HepG2 (cell line): ENCODE data around the gene MYORG. TPM values are rescaled to one million over a fixed set of nuclear protein-coding genes. Genes with fewer than 3 reads are reported as not detected.

Source experiments
- CBX1 ChIP-seq: IDR thresholded peaks from one replicate; pipeline ENCODE4 v1.6.1; 2016; ENCODE audit warnings: antibody characterized with exemption, low read depth
- ELK4 ChIP-seq: sonication (generic); formaldehyde crosslinking; IDR thresholded peaks from 2 replicates; pipeline ENCODE4 v1.9.0; 2021; ENCODE audit warnings: missing genetic modification reagents, borderline replicate concordance
- KLF11 ChIP-seq: IDR thresholded peaks from 2 replicates; pipeline ENCODE4 v1.6.1; 2016; ENCODE audit warnings: missing compliant biosample characterization
- MBD4 ChIP-seq: IDR thresholded peaks from 2 replicates; pipeline ENCODE4 v1.6.1; 2012; ENCODE audit warnings: low read length, inconsistent platforms, borderline replicate concordance
- MLLT10 ChIP-seq: sonication (generic); formaldehyde crosslinking; IDR thresholded peaks from 2 replicates; pipeline ENCODE4 v1.4.0; 2020; ENCODE audit warnings: missing genetic modification reagents
- NCOA5 ChIP-seq: sonication (generic); formaldehyde crosslinking; IDR thresholded peaks from 2 replicates; pipeline ENCODE4 v1.4.0; 2020; ENCODE audit warnings: missing genetic modification reagents
- NFE2L2 ChIP-seq: fragments of 150-350 bp; IDR thresholded peaks from 2 replicates; pipeline ENCODE4 v1.6.1; 2014; ENCODE audit warnings: low read length
- NFIC ChIP-seq: IDR thresholded peaks from 2 replicates; pipeline ENCODE4 v1.6.1; 2012; ENCODE audit warnings: mild to moderate bottlenecking, low read length, inconsistent platforms
- NR2F1 ChIP-seq, 2 experiments: fragments of 450-650 bp in 1 of 2; formaldehyde crosslinking in 1 of 2; IDR thresholded peaks; 2 replicates each; pipeline versions ENCODE4 v1.5.0 to v1.6.1; 2016 to 2020; ENCODE audit warnings: mild to moderate bottlenecking in 1 of 2, missing compliant biosample characterization in 1 of 2, missing genetic modification reagents in 1 of 2, moderate library complexity in 1 of 2
- PREB ChIP-seq: sonication (generic); formaldehyde crosslinking; IDR thresholded peaks from 2 replicates; pipeline ENCODE4 v1.4.0; 2020; ENCODE audit warnings: missing genetic modification reagents
- SALL1 ChIP-seq: sonication (generic); formaldehyde crosslinking; IDR thresholded peaks from 2 replicates; pipeline ENCODE4 v1.8.0; 2022; ENCODE audit warnings: mild to moderate bottlenecking, missing genetic modification reagents
- SNAPC2 ChIP-seq: sonication (generic); formaldehyde crosslinking; IDR thresholded peaks from 2 replicates; pipeline ENCODE4 v1.8.1; 2022; ENCODE audit warnings: mild to moderate bottlenecking, missing genetic modification reagents
- ZNF503 ChIP-seq: sonication (generic); formaldehyde crosslinking; IDR thresholded peaks from 2 replicates; pipeline ENCODE4 v1.4.0; 2020; ENCODE audit warnings: missing genetic modification reagents
- ZNF549 ChIP-seq: sonication (generic); formaldehyde crosslinking; IDR thresholded peaks from 2 replicates; pipeline ENCODE4 v1.5.0; 2020; ENCODE audit warnings: missing genetic modification reagents
- ZNF589 ChIP-seq: sonication (generic); formaldehyde crosslinking; conservative IDR thresholded peaks from 2 replicates; pipeline ENCODE4 v1.8.0; 2022; ENCODE audit warnings: mild to moderate bottlenecking, moderate library complexity, missing genetic modification reagents
- ZNF605 ChIP-seq: sonication (generic); formaldehyde crosslinking; IDR thresholded peaks from 2 replicates; pipeline ENCODE4 v1.8.0; 2022; ENCODE audit warnings: mild to moderate bottlenecking, missing genetic modification reagents
- ZNF746 ChIP-seq: sonication (generic); formaldehyde crosslinking; IDR thresholded peaks from 2 replicates; pipeline ENCODE4 v1.8.0; 2022; ENCODE audit warnings: mild to moderate bottlenecking, missing genetic modification reagents
- ZNF883 ChIP-seq: sonication (generic); formaldehyde crosslinking; IDR thresholded peaks from 2 replicates; pipeline ENCODE4 v1.5.1; 2020; ENCODE audit warnings: mild to moderate bottlenecking, missing genetic modification reagents; ENCODE audit errors: not compliant biosample characterization
- ZNF891 ChIP-seq: sonication (generic); formaldehyde crosslinking; IDR thresholded peaks from 2 replicates; pipeline ENCODE4 v1.5.0; 2020; ENCODE audit warnings: mild to moderate bottlenecking, missing genetic modification reagents
- ZSCAN22 ChIP-seq: sonication (generic); formaldehyde crosslinking; IDR thresholded peaks from 2 replicates; pipeline ENCODE4 v1.4.0; 2020; ENCODE audit warnings: mild to moderate bottlenecking, missing genetic modification reagents
- polyA plus RNA-seq, 8 experiments: library from polyadenylated mRNA; depleted of rRNA in 3 of 8; stranded (reverse) in 7 of 8; unstranded in 1 of 8; fragments of >200 nt; fragmentation: Illumina TruSeq in 4 of 8; extraction: Trizol in 4 of 8; gene quantifications; 2 replicates each; pipeline versions ENCODE4 v1.2.1 to v1.2.3, GENCODE V29; 2011 to 2016; ENCODE audit warnings: low read depth in 4 of 8, missing spikeins in 1 of 8, mixed read lengths in 1 of 8; ENCODE audit not compliant: insufficient read depth in 1 of 8
- total RNA-seq, 5 experiments: library from RNA; depleted of rRNA; stranded (reverse); fragments of >200 nt; fragmentation: Illumina TruSeq; extraction: Trizol; gene quantifications; 2 replicates each; pipeline ENCODE4 v1.2.3, GENCODE V29; 2016; ENCODE audit warnings: low read depth in 1 of 5
- TF ChIP-seq, protein P1 (sequence below): sonication (generic); formaldehyde crosslinking; IDR thresholded peaks from 2 replicates; pipeline ENCODE4 v1.4.0; 2020; ENCODE audit warnings: mild to moderate bottlenecking, missing genetic modification reagents
- TF ChIP-seq, protein P2 (sequence below): sonication (generic); formaldehyde crosslinking; conservative IDR thresholded peaks from 2 replicates; pipeline ENCODE4 v1.4.0; 2020; ENCODE audit warnings: missing genetic modification reagents

The MYORG gene
- total and polyA plus RNA-seq, 2 of the 13 experiments (the other 11 are each of a cell fraction or from before 2014, with no cell fraction given), result 11.1 to 22.4 TPM

DNA sequence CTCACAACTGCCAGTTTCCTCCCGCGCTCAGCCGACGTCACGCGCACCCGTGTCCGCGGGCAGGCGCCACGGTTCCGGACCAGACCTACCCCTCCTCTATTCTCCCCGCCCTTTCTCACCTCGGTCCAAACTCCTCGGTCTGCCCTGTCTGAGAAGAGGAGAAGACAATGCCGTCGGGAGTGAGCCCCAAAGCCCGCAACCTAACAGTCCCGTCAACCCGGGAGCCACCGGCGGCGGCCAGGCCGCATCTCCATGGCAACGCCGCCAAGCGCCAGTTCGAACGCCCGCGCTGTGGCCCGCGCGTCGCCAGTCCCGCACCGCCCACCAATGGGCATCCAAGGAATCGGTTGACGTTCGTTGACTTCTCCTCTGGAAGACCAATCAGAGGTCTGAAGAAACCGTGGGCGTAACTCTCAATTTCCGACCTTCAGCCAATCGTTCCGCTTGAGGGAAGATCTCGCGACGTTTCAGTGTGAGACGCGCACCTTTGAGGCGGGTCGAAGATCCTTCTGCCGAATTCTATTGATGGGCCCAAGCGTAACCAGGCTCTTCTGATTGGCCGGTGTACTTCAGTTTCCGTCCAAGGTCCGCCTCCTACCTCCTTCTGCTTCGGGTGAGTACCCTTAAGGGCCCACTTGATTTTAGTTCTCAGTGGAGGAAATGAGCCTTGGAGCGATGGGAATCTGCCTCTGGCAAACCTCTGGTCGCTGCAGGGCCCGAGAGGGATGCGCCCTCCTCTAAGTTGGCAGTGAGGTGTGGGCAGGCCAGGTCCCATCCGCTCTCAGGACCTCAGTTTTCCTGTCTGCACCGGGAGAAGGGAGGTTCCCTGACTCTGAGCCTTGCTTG is 47.5 kb downstream of the MYORG start, which contains the start of the genes KIF24 and NUDT2 (continued):
- TF ChIP-seq ZNF503 (CRISPR knock-in tag), result 0 out of 2 replicates have a peak, but pooled peaks have one; percentile 11
- no peak for TF ChIP-seq NFIC
- TF ChIP-seq, protein P1, sequence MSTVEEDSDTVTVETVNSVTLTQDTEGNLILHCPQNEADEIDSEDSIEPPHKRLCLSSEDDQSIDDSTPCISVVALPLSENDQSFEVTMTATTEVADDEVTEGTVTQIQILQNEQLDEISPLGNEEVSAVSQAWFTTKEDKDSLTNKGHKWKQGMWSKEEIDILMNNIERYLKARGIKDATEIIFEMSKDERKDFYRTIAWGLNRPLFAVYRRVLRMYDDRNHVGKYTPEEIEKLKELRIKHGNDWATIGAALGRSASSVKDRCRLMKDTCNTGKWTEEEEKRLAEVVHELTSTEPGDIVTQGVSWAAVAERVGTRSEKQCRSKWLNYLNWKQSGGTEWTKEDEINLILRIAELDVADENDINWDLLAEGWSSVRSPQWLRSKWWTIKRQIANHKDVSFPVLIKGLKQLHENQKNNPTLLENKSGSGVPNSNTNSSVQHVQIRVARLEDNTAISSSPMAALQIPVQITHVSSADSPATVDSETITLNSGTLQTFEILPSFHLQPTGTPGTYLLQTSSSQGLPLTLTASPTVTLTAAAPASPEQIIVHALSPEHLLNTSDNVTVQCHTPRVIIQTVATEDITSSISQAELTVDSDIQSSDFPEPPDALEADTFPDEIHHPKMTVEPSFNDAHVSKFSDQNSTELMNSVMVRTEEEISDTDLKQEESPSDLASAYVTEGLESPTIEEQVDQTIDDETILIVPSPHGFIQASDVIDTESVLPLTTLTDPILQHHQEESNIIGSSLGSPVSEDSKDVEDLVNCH (CRISPR knock-in tag), result no peak
- TF ChIP-seq PREB (CRISPR knock-in tag), result no peak
- TF ChIP-seq KLF11, result peak; percentile 74; the same call in 1 of the 2 replicates
- TF ChIP-seq SALL1, result peak; percentile 46
- TF ChIP-seq ZNF549 (CRISPR knock-in tag), result no peak
- peak; percentile 32 for TF ChIP-seq ZNF883 (CRISPR knock-in tag)
- TF ChIP-seq ZSCAN22, result no peak
- no peak for TF ChIP-seq MBD4
- no peak for TF ChIP-seq ZNF605 (CRISPR knock-in tag)
- no peak for TF ChIP-seq NCOA5
- TF ChIP-seq, protein P2, sequence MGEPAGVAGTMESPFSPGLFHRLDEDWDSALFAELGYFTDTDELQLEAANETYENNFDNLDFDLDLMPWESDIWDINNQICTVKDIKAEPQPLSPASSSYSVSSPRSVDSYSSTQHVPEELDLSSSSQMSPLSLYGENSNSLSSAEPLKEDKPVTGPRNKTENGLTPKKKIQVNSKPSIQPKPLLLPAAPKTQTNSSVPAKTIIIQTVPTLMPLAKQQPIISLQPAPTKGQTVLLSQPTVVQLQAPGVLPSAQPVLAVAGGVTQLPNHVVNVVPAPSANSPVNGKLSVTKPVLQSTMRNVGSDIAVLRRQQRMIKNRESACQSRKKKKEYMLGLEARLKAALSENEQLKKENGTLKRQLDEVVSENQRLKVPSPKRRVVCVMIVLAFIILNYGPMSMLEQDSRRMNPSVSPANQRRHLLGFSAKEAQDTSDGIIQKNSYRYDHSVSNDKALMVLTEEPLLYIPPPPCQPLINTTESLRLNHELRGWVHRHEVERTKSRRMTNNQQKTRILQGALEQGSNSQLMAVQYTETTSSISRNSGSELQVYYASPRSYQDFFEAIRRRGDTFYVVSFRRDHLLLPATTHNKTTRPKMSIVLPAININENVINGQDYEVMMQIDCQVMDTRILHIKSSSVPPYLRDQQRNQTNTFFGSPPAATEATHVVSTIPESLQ, result no peak
- TF ChIP-seq ELK4, result peak; percentile 79; the same call in 1 of the 2 replicates
- TF ChIP-seq ZNF746 (CRISPR knock-in tag), result no peak
- TF ChIP-seq SNAPC2, result peak; percentile 69
- TF ChIP-seq ZNF589, result no peak
- no peak for TF ChIP-seq NR2F1 (CRISPR knock-in tag; IDR thresholded peaks at IDR 0.05)
- no peak for TF ChIP-seq MLLT10 (CRISPR knock-in tag)
- TF ChIP-seq NFE2L2, result no peak
- no peak for TF ChIP-seq ZNF891 (CRISPR knock-in tag)
- TF ChIP-seq CBX1, result no peak
